Activated T-helper 1 cell treated with anti-CD3 and anti-CD28 coated beads, Interleukin-12 subunit alpha, Interleukin-12 subunit beta, Interleukin-2, Interleukin-4 antibody, amounts not matched to agents 30 ng/mL and 10 ng/mL and 1 ng/mL, durations not matched to agents 14 hours and 24 hours and 36 hours (primary cell): ENCODE data around the gene BPIFA1. TPM values are rescaled to one million over a fixed set of nuclear protein-coding genes. Genes with fewer than 3 reads are reported as not detected.

Source experiments
- DNase-seq: peaks from one replicate; pipeline ENCODE4 v3.0.0; 2021; ENCODE audit warnings: low spot score
- H3K27ac Mint-ChIP-seq: one replicate; pipeline ENCODE4 v1.8.0; 2021; ENCODE audit warnings: mild to moderate bottlenecking, mixed read lengths
- H3K27me3 Mint-ChIP-seq: one replicate; pipeline ENCODE4 v1.8.0; 2022; ENCODE audit warnings: mild to moderate bottlenecking, moderate library complexity, mixed read lengths; ENCODE audit not compliant: insufficient read depth
- H3K36me3 Mint-ChIP-seq: one replicate; pipeline ENCODE4 v1.8.0; 2021; ENCODE audit warnings: low read depth, mixed read lengths
- H3K4me1 Mint-ChIP-seq: one replicate; pipeline ENCODE4 v1.8.0; 2021; ENCODE audit warnings: low read depth, mixed read lengths
- H3K4me3 Mint-ChIP-seq: one replicate; pipeline ENCODE4 v1.8.0; 2021; ENCODE audit warnings: mild to moderate bottlenecking, moderate library complexity, mixed read lengths
- H3K9me3 Mint-ChIP-seq: one replicate; pipeline ENCODE4 v1.8.0; 2021; ENCODE audit warnings: mixed read lengths
- intact Hi-C: fragments of 100-400 bp; cut with micrococcal nuclease; formaldehyde crosslinking; loops from one replicate; pipeline ENCODE4 v1.15.1; 2024
- total RNA-seq: library from RNA; stranded (reverse); gene quantifications from 2 replicates; pipeline ENCODE4 v1.2.3, GENCODE V29; 2022

BPIFA1 gene
- total RNA-seq, 1 donor from 2014 or later, result not detected

- intact Hi-C loops, result no loop called here
- H3K4me3 Mint-ChIP-seq, result no peak overlapping the region
- H3K27ac Mint-ChIP-seq, result no peak overlapping the region
- peaks cover 5% of the 10 kb centered on the region for H3K4me1 Mint-ChIP-seq
- no peaks in the 10 kb centered on the region for H3K36me3 Mint-ChIP-seq
- DNase-seq, result no peak
- peaks cover 11% of the 10 kb centered on the region for H3K27me3 Mint-ChIP-seq
- no peaks in the 10 kb centered on the region for H3K9me3 Mint-ChIP-seq
Measured at GRCh38 chr20:33275215-33275614, 39.4 kb downstream of the BPIFA1 start.

GRCh38 chr20:33275871-33276270, 40.1 kb downstream of the BPIFA1 start:
- intact Hi-C loops, result no loop called here
- H3K36me3 Mint-ChIP-seq, result no peaks in the 10 kb centered on the region
- H3K27me3 Mint-ChIP-seq, result peaks cover 7% of the 10 kb centered on the region
- H3K9me3 Mint-ChIP-seq, result no peaks in the 10 kb centered on the region
- H3K4me3 Mint-ChIP-seq, result no peak overlapping the region
- no peak overlapping the region for H3K27ac Mint-ChIP-seq
- no peak for DNase-seq
- H3K4me1 Mint-ChIP-seq, result peaks cover 5% of the 10 kb centered on the region

GRCh38 chr20:33276303-33277113, 40.7 kb downstream of the BPIFA1 start:
- H3K4me1 Mint-ChIP-seq, result peaks cover 5% of the 10 kb centered on the region
- H3K9me3 Mint-ChIP-seq, result no peaks in the 10 kb centered on the region
- no peak overlapping the region for H3K4me3 Mint-ChIP-seq
- no peaks in the 10 kb centered on the region for H3K36me3 Mint-ChIP-seq
- intact Hi-C loops, result no loop called here
- DNase-seq, result no peak
- peaks cover 7% of the 10 kb centered on the region for H3K27me3 Mint-ChIP-seq
- H3K27ac Mint-ChIP-seq, result no peak overlapping the region

DNA sequence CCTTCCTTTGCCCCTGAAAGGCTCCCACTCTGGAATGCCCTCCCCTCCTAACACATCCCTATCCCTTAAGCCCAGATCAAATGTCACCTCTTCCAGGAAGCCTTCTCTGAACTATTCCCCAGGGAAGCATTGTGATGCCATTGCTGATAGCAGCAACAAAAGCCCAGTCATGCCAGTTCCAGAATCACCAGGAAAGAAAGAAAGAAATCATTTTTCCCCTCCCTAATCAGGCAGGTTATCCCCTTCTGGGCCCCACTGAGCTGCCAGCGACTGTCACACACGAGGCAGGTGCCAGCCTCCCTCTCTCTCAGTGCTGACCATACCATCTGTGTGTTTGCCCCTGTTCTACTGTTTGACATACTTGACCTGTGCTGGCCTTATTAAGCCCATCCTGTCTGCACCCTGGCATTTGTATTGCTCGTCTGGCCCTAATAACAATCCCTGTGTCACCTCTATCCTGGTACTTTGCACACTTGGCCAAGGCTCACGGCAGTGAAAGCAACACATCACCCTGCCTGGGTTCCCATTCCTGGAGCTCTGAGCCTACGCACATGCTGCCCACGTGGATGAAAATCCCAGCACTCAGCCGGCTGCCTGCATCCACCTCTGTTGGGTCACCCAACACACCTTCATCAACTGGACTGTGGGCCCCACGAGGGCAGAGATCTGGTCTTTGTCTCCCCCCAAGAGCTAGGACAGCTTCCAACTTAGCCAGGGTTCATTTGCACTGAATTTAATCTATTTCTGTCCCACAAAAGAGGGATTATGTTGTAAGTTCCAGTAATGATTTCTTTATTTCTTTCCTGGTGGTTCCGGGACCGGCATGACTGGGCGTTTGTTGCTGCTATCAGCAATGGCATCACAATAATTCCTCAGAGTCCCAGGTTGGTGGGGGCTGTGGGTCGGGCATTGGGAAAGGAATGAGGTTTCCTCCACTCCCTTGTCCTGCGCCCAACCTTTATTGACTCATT, 42.0 kb downstream of the BPIFA1 start:
- Mint-ChIP-seq H3K27me3 (peaks cover 7% of the 10 kb centered on the region), H3K4me1 (peaks cover 5% of the 10 kb centered on the region), H3K9me3 (no peaks in the 10 kb centered on the region), H3K27ac (no peak overlapping the region), H3K4me3 (no peak overlapping the region), H3K36me3 (no peaks in the 10 kb centered on the region)
- no peak for DNase-seq
- intact Hi-C loops, result no loop called here

- H3K4me3 Mint-ChIP-seq, result no peak overlapping the region
- peaks cover under 1% of the 10 kb centered on the region for H3K4me1 Mint-ChIP-seq
- H3K27me3 Mint-ChIP-seq, result peaks cover 9% of the 10 kb centered on the region
- H3K27ac Mint-ChIP-seq, result no peak overlapping the region
- no peaks in the 10 kb centered on the region for H3K9me3 Mint-ChIP-seq
- H3K36me3 Mint-ChIP-seq, result no peaks in the 10 kb centered on the region
- intact Hi-C loops, result no loop called here
- no peak for DNase-seq
Measured at GRCh38 chr20:33278700-33279099, 42.9 kb downstream of the BPIFA1 start.

DNA sequence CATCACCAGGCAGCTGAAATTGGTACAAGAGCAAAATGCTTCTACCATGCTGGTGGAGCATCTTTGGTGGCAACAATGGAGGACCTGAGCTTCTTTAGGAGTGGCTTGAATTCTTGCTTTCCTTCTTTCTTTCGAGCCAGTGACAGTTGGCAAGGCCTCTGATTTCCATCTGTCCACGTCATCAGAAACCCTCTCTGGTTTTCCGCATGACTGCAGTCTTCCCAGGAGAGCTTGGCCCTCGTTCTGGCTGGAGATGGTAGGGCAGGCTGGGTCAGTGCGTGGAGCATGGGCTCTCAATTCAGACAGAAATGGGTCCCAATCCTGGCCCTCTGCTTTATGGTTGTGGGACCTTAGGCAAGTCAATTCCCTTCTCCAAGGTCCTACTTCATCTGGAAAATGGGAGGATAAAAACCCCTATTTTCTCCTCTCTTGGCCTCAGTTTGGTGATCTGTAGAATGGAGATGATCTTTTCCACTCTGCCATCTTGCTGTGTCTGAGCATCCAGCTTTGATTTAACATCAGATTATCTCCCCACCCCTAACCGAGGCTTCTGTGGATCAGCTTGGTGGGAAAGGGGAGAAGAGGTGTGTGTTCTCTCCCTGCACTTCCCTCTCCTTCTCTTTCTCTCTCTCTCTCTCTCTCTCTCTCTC, 43.6 kb downstream of the BPIFA1 start:
- Mint-ChIP-seq H3K36me3 (no peaks in the 10 kb centered on the region), H3K4me3 (no peak overlapping the region), H3K27me3 (peaks cover 9% of the 10 kb centered on the region), H3K9me3 (no peaks in the 10 kb centered on the region), H3K4me1 (no peaks in the 10 kb centered on the region), H3K27ac (no peak overlapping the region)
- DNase-seq, result no peak
- intact Hi-C loops, result no loop called here

GRCh38 chr20:33280000-33280680, 44.3 kb downstream of the BPIFA1 start:
- Mint-ChIP-seq H3K36me3 (no peaks in the 10 kb centered on the region), H3K4me3 (no peak overlapping the region), H3K27ac (no peak overlapping the region), H3K27me3 (peaks cover 13% of the 10 kb centered on the region), H3K4me1 (no peaks in the 10 kb centered on the region), H3K9me3 (no peaks in the 10 kb centered on the region)
- intact Hi-C loops, result no loop called here
- no peak for DNase-seq

DNA sequence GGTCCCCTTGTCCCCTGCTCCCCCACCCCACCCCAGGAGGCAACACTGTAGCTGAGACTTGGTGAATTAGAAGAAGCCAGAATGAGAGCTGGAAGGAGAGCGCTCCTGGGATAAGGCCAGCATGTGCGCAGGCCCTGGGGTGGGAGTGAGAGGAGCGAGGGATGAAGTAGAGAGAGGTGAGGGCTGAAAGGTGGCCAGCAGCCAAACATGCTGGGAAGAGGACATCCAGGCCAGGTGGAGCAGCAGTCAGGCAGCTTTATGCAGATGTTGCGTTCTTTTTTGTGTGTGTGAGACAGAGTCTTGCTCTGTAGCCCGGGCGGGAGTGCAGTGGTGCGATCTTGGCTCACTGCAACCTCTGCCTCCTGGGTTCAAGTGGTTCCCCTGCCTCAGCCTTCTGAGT, 45.0 kb downstream of the BPIFA1 start:
- no peak for DNase-seq
- H3K9me3 Mint-ChIP-seq, result no peaks in the 10 kb centered on the region
- no peaks in the 10 kb centered on the region for H3K36me3 Mint-ChIP-seq
- peaks cover 13% of the 10 kb centered on the region for H3K27me3 Mint-ChIP-seq
- intact Hi-C loops, result no loop called here
- no peaks in the 10 kb centered on the region for H3K4me1 Mint-ChIP-seq
- H3K4me3 Mint-ChIP-seq, result no peak overlapping the region
- H3K27ac Mint-ChIP-seq, result no peak overlapping the region

GRCh38 chr20:33281550-33282146, 45.9 kb downstream of the BPIFA1 start:
- Mint-ChIP-seq H3K4me3 (no peak overlapping the region), H3K9me3 (no peaks in the 10 kb centered on the region), H3K36me3 (no peaks in the 10 kb centered on the region), H3K4me1 (no peaks in the 10 kb centered on the region), H3K27me3 (peaks cover 9% of the 10 kb centered on the region), H3K27ac (no peak overlapping the region)
- intact Hi-C loops, result no loop called here
- no peak for DNase-seq

- intact Hi-C loops, result no loop called here
- no peaks in the 10 kb centered on the region for H3K36me3 Mint-ChIP-seq
- H3K27me3 Mint-ChIP-seq, result peaks cover 9% of the 10 kb centered on the region
- H3K4me1 Mint-ChIP-seq, result no peaks in the 10 kb centered on the region
- no peaks in the 10 kb centered on the region for H3K9me3 Mint-ChIP-seq
- no peak overlapping the region for H3K27ac Mint-ChIP-seq
- H3K4me3 Mint-ChIP-seq, result no peak overlapping the region
- no peak for DNase-seq
Measured at GRCh38 chr20:33282196-33282934, 46.6 kb downstream of the BPIFA1 start.

DNA sequence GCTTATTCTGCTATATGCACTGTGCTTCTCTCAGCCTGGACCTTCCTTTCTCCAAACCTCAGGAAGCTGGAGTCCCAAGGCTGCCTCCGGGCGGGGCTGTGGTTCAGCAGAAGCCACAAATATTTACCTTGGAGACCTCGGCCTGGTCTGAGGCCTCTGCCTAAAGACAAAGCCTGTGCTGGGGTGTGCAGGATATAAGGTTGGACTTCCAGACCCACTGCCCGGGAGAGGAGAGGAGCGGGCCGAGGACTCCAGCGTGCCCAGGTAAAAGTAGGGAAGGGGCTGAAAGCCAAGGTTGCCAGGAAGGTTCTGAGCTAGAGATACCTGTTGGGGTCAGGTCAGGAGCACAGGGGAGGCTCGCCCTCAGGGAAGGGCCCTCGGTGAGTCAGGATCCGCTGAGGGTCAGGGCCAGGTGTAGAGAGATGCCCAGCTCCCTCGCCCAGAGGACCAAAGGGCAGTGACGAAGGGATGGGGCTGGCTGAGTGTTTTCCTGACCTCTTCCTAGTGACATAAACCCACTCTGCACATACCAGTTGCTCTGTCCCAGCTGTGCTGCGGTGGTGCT, 47.3 kb downstream of the BPIFA1 start, which contains the start of gene BPIFB1:
Gene BPIFB1 (plus strand): TSS at position 224 of the 565 bp plus-strand sequence. CDS start 2,860 bp downstream, outside the sequence.
- H3K27ac Mint-ChIP-seq, result no peak within 1 kb of the TSS
- no peaks in the 10 kb centered on the region for H3K4me1 Mint-ChIP-seq
- intact Hi-C loops, result no loop called here
- H3K4me3 Mint-ChIP-seq, result no peak within 1 kb of the TSS
- H3K27me3 Mint-ChIP-seq, result peaks cover 9% of the 10 kb centered on the region
- DNase-seq, result no peak
- no peaks in the 10 kb centered on the region for H3K36me3 Mint-ChIP-seq
- H3K9me3 Mint-ChIP-seq, result no peaks in the 10 kb centered on the region
